ENCODE data around the gene COL5A2.

COL5A2 gene

GRCh38 chr2:189083606-189084005 is 96.0 kb downstream of the COL5A2 start:
- Histone ChIP-seq H3K36me3 (ENCODE audit: insufficient read depth, low read length) (no peaks in the 10 kb centered on the region), H3K27me3 (ENCODE audit: insufficient read depth, low read length, poor library complexity) (no peaks in the 10 kb centered on the region), H4K20me1 (ENCODE audit: insufficient read depth, low read length) (no peaks in the 10 kb centered on the region), H3K4me2 (ENCODE audit: insufficient read depth, low read length) (no peak overlapping the region), H3K9ac (ENCODE audit: low read depth, low read length) (no peak overlapping the region), H3K79me2 (ENCODE audit: insufficient read depth, low read length) (no peaks in the 10 kb centered on the region), H2AFZ (ENCODE audit: low read depth, low read length) (no peak overlapping the region), H3K9me3 (ENCODE audit: insufficient read depth, low read length, severe bottlenecking) (no peaks in the 10 kb centered on the region), H3K27ac (ENCODE audit: low read length) (no peak overlapping the region), H3K4me3 (ENCODE audit: low read depth in 1 of 2, low read length in 2 of 2) (no peak overlapping the region), H3K4me1 (ENCODE audit: insufficient read depth, low read length) (no peaks in the 10 kb centered on the region)
- ATAC-seq (ENCODE audit: insufficient read depth, low read depth) (no peak), DNase-seq (no peak)
- TF ChIP-seq EZH2 (IDR thresholded peaks at IDR 0.05; ENCODE audit: borderline replicate concordance, low read depth, low read length, severe bottlenecking) (no peak), CTCF (IDR thresholded peaks at IDR 0.05; ENCODE audit: borderline replicate concordance, extremely low read depth, low read length, poor library complexity, severe bottlenecking) (no peak)

- Histone ChIP-seq H3K4me1 (ENCODE audit: insufficient read depth, low read length) (no peaks in the 10 kb centered on the region), H2AFZ (ENCODE audit: low read depth, low read length) (no peak overlapping the region), H3K9ac (ENCODE audit: low read depth, low read length) (no peak overlapping the region), H3K36me3 (ENCODE audit: insufficient read depth, low read length) (no peaks in the 10 kb centered on the region), H3K9me3 (ENCODE audit: insufficient read depth, low read length, severe bottlenecking) (no peaks in the 10 kb centered on the region), H3K4me3 (ENCODE audit: low read depth in 1 of 2, low read length in 2 of 2) (no peak overlapping the region), H3K27me3 (ENCODE audit: insufficient read depth, low read length, poor library complexity) (no peaks in the 10 kb centered on the region), H3K27ac (ENCODE audit: low read length) (no peak overlapping the region), H3K4me2 (ENCODE audit: insufficient read depth, low read length) (no peak overlapping the region), H3K79me2 (ENCODE audit: insufficient read depth, low read length) (no peaks in the 10 kb centered on the region), H4K20me1 (ENCODE audit: insufficient read depth, low read length) (no peaks in the 10 kb centered on the region)
- TF ChIP-seq CTCF (IDR thresholded peaks at IDR 0.05; ENCODE audit: borderline replicate concordance, extremely low read depth, low read length, poor library complexity, severe bottlenecking), result no peak
- TF ChIP-seq EZH2 (IDR thresholded peaks at IDR 0.05; ENCODE audit: borderline replicate concordance, low read depth, low read length, severe bottlenecking), result no peak
- DNase-seq (no peak), ATAC-seq (ENCODE audit: insufficient read depth, low read depth) (no peak)
Observed at GRCh38 chr2:189083106-189083505, 96.5 kb downstream of the COL5A2 start.

- no peak for TF ChIP-seq CTCF (IDR thresholded peaks at IDR 0.05; ENCODE audit: borderline replicate concordance, extremely low read depth, low read length, poor library complexity, severe bottlenecking)
- no peak for TF ChIP-seq EZH2 (IDR thresholded peaks at IDR 0.05; ENCODE audit: borderline replicate concordance, low read depth, low read length, severe bottlenecking)
- no peaks in the 10 kb centered on the region for H3K27me3 ChIP-seq (ENCODE audit: insufficient read depth, low read length, poor library complexity)
- H3K4me1 ChIP-seq (ENCODE audit: insufficient read depth, low read length), result no peaks in the 10 kb centered on the region
- H3K4me3 ChIP-seq (ENCODE audit: low read depth in 1 of 2, low read length in 2 of 2), result no peak overlapping the region
- no peak overlapping the region for H3K9ac ChIP-seq (ENCODE audit: low read depth, low read length)
- ATAC-seq (ENCODE audit: insufficient read depth, low read depth), result no peak; the same call in 2 of the 3 replicates
- no peaks in the 10 kb centered on the region for H3K9me3 ChIP-seq (ENCODE audit: insufficient read depth, low read length, severe bottlenecking)
- no peak overlapping the region for H3K4me2 ChIP-seq (ENCODE audit: insufficient read depth, low read length)
- no peak overlapping the region for H2AFZ ChIP-seq (ENCODE audit: low read depth, low read length)
- no peaks in the 10 kb centered on the region for H3K36me3 ChIP-seq (ENCODE audit: insufficient read depth, low read length)
- no peaks in the 10 kb centered on the region for H4K20me1 ChIP-seq (ENCODE audit: insufficient read depth, low read length)
- no peaks in the 10 kb centered on the region for H3K79me2 ChIP-seq (ENCODE audit: insufficient read depth, low read length)
- no peak overlapping the region for H3K27ac ChIP-seq (ENCODE audit: low read length)
- DNase-seq, result no peak
Observed at GRCh38 chr2:189082376-189082975, 97.1 kb downstream of the COL5A2 start.

All from DND-41 (cell line).